ENCODE measurements around the gene AQP6.

Gene AQP6

GRCh38 chr12:49972641-49973360, at the start of gene AQP6:
AQP6 (plus strand) TSS chr12:49972947; CDS start chr12:49973174, 227 bp downstream.
- in situ Hi-C loops (cut with MboI; ENCODE audit: low pct_unique_long_range_greater_than_20kb, low sequenced_read_pairs): loop anchor here (10.0 kb wide), 1 partner anchor 92 kb away; no protein-coding TSS in a partner anchor
- no peak for DNase-seq

GRCh38 chr12:49923035-49923644, 49.6 kb upstream of the AQP6 start:
- DNase-seq: no peak
- in situ Hi-C loops (cut with MboI; ENCODE audit: low pct_unique_long_range_greater_than_20kb, low sequenced_read_pairs): no loop called here

GRCh38 chr12:49923880-49924556, 48.7 kb upstream of the AQP6 start:
- in situ Hi-C loops (cut with MboI; ENCODE audit: low pct_unique_long_range_greater_than_20kb, low sequenced_read_pairs): no loop called here

GRCh38 chr12:49924628-49925246, 48.0 kb upstream of the AQP6 start:
- in situ Hi-C loops (cut with MboI; ENCODE audit: low pct_unique_long_range_greater_than_20kb, low sequenced_read_pairs): no loop called here
- DNase-seq: no peak

More at GRCh38 chr12:49923880-49924556, 48.7 kb upstream of the AQP6 start:
- no peak for DNase-seq

GRCh38 chr12:49925433-49926204, 47.1 kb upstream of the AQP6 start:
- in situ Hi-C loops (cut with MboI; ENCODE audit: low pct_unique_long_range_greater_than_20kb, low sequenced_read_pairs): no loop called here
- DNase-seq: no peak

- in situ Hi-C loops (cut with MboI; ENCODE audit: low pct_unique_long_range_greater_than_20kb, low sequenced_read_pairs): no loop called here
- DNase-seq: no peak
Observed at GRCh38 chr12:49928471-49928870, 44.3 kb upstream of the AQP6 start.

- in situ Hi-C loops (cut with MboI; ENCODE audit: low pct_unique_long_range_greater_than_20kb, low sequenced_read_pairs): no loop called here
- no peak for DNase-seq
Observed at GRCh38 chr12:49929581-49929980, 43.2 kb upstream of the AQP6 start.

- no peak for DNase-seq
- in situ Hi-C loops (cut with MboI; ENCODE audit: low pct_unique_long_range_greater_than_20kb, low sequenced_read_pairs): no loop called here
Observed at GRCh38 chr12:49930515-49931288, 42.0 kb upstream of the AQP6 start.

GRCh38 chr12:49932023-49932422, 40.7 kb upstream of the AQP6 start:
- in situ Hi-C loops (cut with MboI; ENCODE audit: low pct_unique_long_range_greater_than_20kb, low sequenced_read_pairs): no loop called here
- no peak for DNase-seq

- DNase-seq: no peak
- in situ Hi-C loops (cut with MboI; ENCODE audit: low pct_unique_long_range_greater_than_20kb, low sequenced_read_pairs): no loop called here
Observed at GRCh38 chr12:49932533-49933130, 40.1 kb upstream of the AQP6 start.

- no peak for DNase-seq
Observed at GRCh38 chr12:49933796-49934195, 39.0 kb upstream of the AQP6 start.

GRCh38 chr12:49934505-49934904, 38.2 kb upstream of the AQP6 start:
- no peak for DNase-seq
- in situ Hi-C loops (cut with MboI; ENCODE audit: low pct_unique_long_range_greater_than_20kb, low sequenced_read_pairs): no loop called here

More at GRCh38 chr12:49933796-49934195, 39.0 kb upstream of the AQP6 start:
- in situ Hi-C loops (cut with MboI; ENCODE audit: low pct_unique_long_range_greater_than_20kb, low sequenced_read_pairs): no loop called here

GRCh38 chr12:49936925-49937324, 35.8 kb upstream of the AQP6 start:
- DNase-seq: no peak
- in situ Hi-C loops (cut with MboI; ENCODE audit: low pct_unique_long_range_greater_than_20kb, low sequenced_read_pairs): no loop called here

GRCh38 chr12:49937639-49938300, 35.0 kb upstream of the AQP6 start:
- in situ Hi-C loops (cut with MboI; ENCODE audit: low pct_unique_long_range_greater_than_20kb, low sequenced_read_pairs): no loop called here
- DNase-seq: no peak

- no peak for DNase-seq
- in situ Hi-C loops (cut with MboI; ENCODE audit: low pct_unique_long_range_greater_than_20kb, low sequenced_read_pairs): no loop called here
Observed at GRCh38 chr12:49939307-49939706, 33.4 kb upstream of the AQP6 start.

- in situ Hi-C loops (cut with MboI; ENCODE audit: low pct_unique_long_range_greater_than_20kb, low sequenced_read_pairs): no loop called here
- no peak for DNase-seq
Observed at GRCh38 chr12:49939707-49940106, 33.0 kb upstream of the AQP6 start.
